Measurements from ENCODE around the gene RNF10.

The RNF10 gene

GRCh38 chr12:120588371-120588770 lies 54.2 kb downstream of the RNF10 start:
- no peak for TF ChIP-seq CTCF (IDR thresholded peaks at IDR 0.05; ENCODE audit: insufficient read depth, low read depth, low read length, missing control alignments)
- DNase-seq (ENCODE audit: low read depth): no peak
- H3K4me3 ChIP-seq (ENCODE audit: low read depth, low read length): no peak overlapping the region

GRCh38 chr12:120588948-120589930 lies 55.1 kb downstream of the RNF10 start:
- H3K4me3 ChIP-seq (ENCODE audit: low read depth, low read length): no peak overlapping the region
- no peak for DNase-seq (ENCODE audit: low read depth)
- no peak for TF ChIP-seq CTCF (IDR thresholded peaks at IDR 0.05; ENCODE audit: insufficient read depth, low read depth, low read length, missing control alignments)

- no peak for DNase-seq (ENCODE audit: low read depth)
- no peak for TF ChIP-seq CTCF (IDR thresholded peaks at IDR 0.05; ENCODE audit: insufficient read depth, low read depth, low read length, missing control alignments)
- H3K4me3 ChIP-seq (ENCODE audit: low read depth, low read length): no peak overlapping the region
These were observed 56.7 kb downstream of the RNF10 start for GRCh38 chr12:120590741-120591407.

GRCh38 chr12:120592121-120593049 lies 58.2 kb downstream of the RNF10 start:
- no peak for TF ChIP-seq CTCF (IDR thresholded peaks at IDR 0.05; ENCODE audit: insufficient read depth, low read depth, low read length, missing control alignments)
- H3K4me3 ChIP-seq (ENCODE audit: low read depth, low read length): no peak overlapping the region
- no peak for DNase-seq (ENCODE audit: low read depth)

GRCh38 chr12:120596901-120597300 lies 62.7 kb downstream of the RNF10 start:
- no peak overlapping the region for H3K4me3 ChIP-seq (ENCODE audit: low read depth, low read length)
- DNase-seq (ENCODE audit: low read depth): no peak
- no peak for TF ChIP-seq CTCF (IDR thresholded peaks at IDR 0.05; ENCODE audit: insufficient read depth, low read depth, low read length, missing control alignments)

- TF ChIP-seq CTCF (IDR thresholded peaks at IDR 0.05; ENCODE audit: insufficient read depth, low read depth, low read length, missing control alignments): no peak
These were observed 63.7 kb downstream of the RNF10 start for GRCh38 chr12:120597861-120598260.

More at GRCh38 chr12:120597861-120598260, 63.7 kb downstream of the RNF10 start:
- DNase-seq (ENCODE audit: low read depth): no peak
- no peak overlapping the region for H3K4me3 ChIP-seq (ENCODE audit: low read depth, low read length)
